IMR-90 (cell line): Measurements from ENCODE around the gene HOXA13. TPM values are rescaled to one million over a fixed set of nuclear protein-coding genes. Genes with fewer than 3 reads are reported as not detected.

Source experiments
- ATAC-seq: fragments of 200-7000 bp; cut with Tn5 transposase; 2 replicates; pipeline ENCODE4 v1.9.1; 2020; ENCODE audit warnings: low read depth, mild to moderate bottlenecking, moderate library complexity
- BruUV-seq: library from RNA; stranded (reverse); fragments of 400-500 nt; replicated peaks from 2 replicates; lab custom pipeline; 2021; lab: Mats Ljungman, UMichigan
- CTCF ChIA-PET: fragments of 300-600 bp; formaldehyde crosslinking; extraction: SDS; loops from one replicate; lab custom pipeline; 2021; ENCODE audit warnings: antibody characterized with exemption; lab: Yijun Ruan, JAX
- POLR2A ChIA-PET: fragments of 300-600 bp; sonication (Branson Sonifier 250); formaldehyde crosslinking; loops from one replicate; lab custom pipeline; 2022; ENCODE audit warnings: antibody characterized with exemption; ENCODE audit not compliant: unreplicated experiment; lab: Charles Lee
- DNase-seq: peaks from one replicate; pipeline ENCODE4 v3.0.0; 2013
- H2AFZ ChIP-seq: replicated peaks from 2 replicates; pipeline ENCODE3; 2013; ENCODE audit warnings: low read length, mild to moderate bottlenecking; ENCODE audit not compliant: poor library complexity
- H2AK5ac ChIP-seq: 2 replicates; pipeline ENCODE4 v1.6.1; 2013; ENCODE audit warnings: low read depth, low read length, inconsistent platforms
- H2AK9ac ChIP-seq: replicated peaks from 2 replicates; pipeline ENCODE3; 2013; ENCODE audit warnings: mild to moderate bottlenecking, low read depth, low read length, moderate library complexity; ENCODE audit not compliant: poor library complexity
- H2BK120ac ChIP-seq: 2 replicates; pipeline ENCODE4 v1.6.1; 2013; ENCODE audit warnings: low read depth, low read length, inconsistent platforms
- H2BK15ac ChIP-seq: 3 replicates; pipeline ENCODE4 v1.6.1; 2013; ENCODE audit warnings: low read depth, low read length, inconsistent platforms
- H2BK20ac ChIP-seq: 2 replicates; pipeline ENCODE4 v1.6.1; 2013; ENCODE audit warnings: low read depth, mild to moderate bottlenecking, inconsistent platforms, low read length, moderate library complexity
- H2BK5ac ChIP-seq: 2 replicates; pipeline ENCODE4 v1.6.1; 2013; ENCODE audit warnings: mild to moderate bottlenecking, low read depth, low read length, inconsistent platforms; ENCODE audit not compliant: poor library complexity, severe bottlenecking
- H3K14ac ChIP-seq: replicated peaks from 2 replicates; pipeline ENCODE4 v1.6.1; 2013; ENCODE audit warnings: low read depth, low read length, inconsistent platforms
- H3K18ac ChIP-seq: 2 replicates; pipeline ENCODE4 v1.6.1; 2013; ENCODE audit warnings: low read depth, low read length, control low read depth
- H3K23ac ChIP-seq: 2 replicates; pipeline ENCODE4 v1.6.1; 2013; ENCODE audit warnings: low read depth, low read length, inconsistent platforms
- H3K27ac ChIP-seq: 2 replicates; pipeline ENCODE4 v1.5.1; 2013; ENCODE audit warnings: mild to moderate bottlenecking, control low read depth, low read length; ENCODE audit not compliant: insufficient read depth
- H3K27me3 ChIP-seq: 2 replicates; pipeline ENCODE4 v1.6.1; 2013; ENCODE audit warnings: low read length; ENCODE audit not compliant: control insufficient read depth, insufficient read depth
- H3K36me3 ChIP-seq: 2 replicates; pipeline ENCODE4 v1.6.1; 2013; ENCODE audit warnings: low read length, mixed read lengths; ENCODE audit not compliant: control insufficient read depth, insufficient read depth
- H3K4ac ChIP-seq: 2 replicates; pipeline ENCODE4 v1.6.1; 2013; ENCODE audit warnings: low read depth, low read length, inconsistent platforms
- H3K4me1 ChIP-seq: 2 replicates; pipeline ENCODE4 v1.6.1; 2013; ENCODE audit warnings: low read length, mixed read lengths; ENCODE audit not compliant: control insufficient read depth, insufficient read depth
- H3K4me2 ChIP-seq: 2 replicates; pipeline ENCODE4 v1.6.1; 2013; ENCODE audit warnings: low read depth, mild to moderate bottlenecking, control low read depth, low read length, moderate library complexity
- H3K4me3 ChIP-seq: 2 replicates; pipeline ENCODE4 v1.5.1; 2013; ENCODE audit warnings: low read depth, mild to moderate bottlenecking, control low read depth, low read length, moderate library complexity; ENCODE audit not compliant: insufficient read depth
- H3K56ac ChIP-seq: 2 replicates; pipeline ENCODE4 v1.6.1; 2013; ENCODE audit warnings: low read length, inconsistent platforms; ENCODE audit not compliant: insufficient read depth; ENCODE audit errors: extremely low read depth
- H3K79me1 ChIP-seq, 2 experiments: 2 replicates each; pipeline ENCODE4 v1.6.1; 2013; ENCODE audit warnings: low read length in 2 of 2, inconsistent platforms in 1 of 2, low read depth in 1 of 2
- H3K9ac ChIP-seq: 2 replicates; pipeline ENCODE4 v1.6.1; 2013; ENCODE audit warnings: low read depth, low read length, control low read depth
- H3K9me1 ChIP-seq: 2 replicates; pipeline ENCODE4 v1.6.1; 2013; ENCODE audit warnings: low read length, inconsistent platforms; ENCODE audit not compliant: insufficient read depth
- H3K9me3 ChIP-seq: 2 replicates; pipeline ENCODE4 v1.6.1; 2013; ENCODE audit warnings: low read length; ENCODE audit not compliant: control insufficient read depth, insufficient read depth
- H4K20me1 ChIP-seq: 2 replicates; pipeline ENCODE4 v1.6.1; 2013; ENCODE audit warnings: low read length, inconsistent platforms; ENCODE audit not compliant: insufficient read depth
- H4K5ac ChIP-seq: 2 replicates; pipeline ENCODE4 v1.6.1; 2013; ENCODE audit warnings: mild to moderate bottlenecking, low read depth, low read length, control low read depth
- H4K8ac ChIP-seq, 2 experiments: 2 replicates each; pipeline ENCODE4 v1.6.1; 2013; ENCODE audit warnings: low read depth in 2 of 2, low read length in 2 of 2, control low read depth in 1 of 2, inconsistent platforms in 1 of 2
- H4K91ac ChIP-seq: 2 replicates; pipeline ENCODE4 v1.6.1; 2013; ENCODE audit warnings: low read depth, low read length, inconsistent platforms; ENCODE audit not compliant: insufficient read depth
- CTCF ChIP-seq: conservative IDR thresholded peaks from 2 replicates; pipeline ENCODE4 v1.5.1; 2012; ENCODE audit warnings: mild to moderate bottlenecking, low read depth, low read length, improper control_type of control experiment
- NFE2L2 ChIP-seq: fragments of 150-350 bp; IDR thresholded peaks from 2 replicates; pipeline ENCODE4 v1.6.1; 2016; ENCODE audit warnings: low read depth, mild to moderate bottlenecking, low read length
- WGBS, 2 experiments: methylation state at CpG; one replicate each; pipeline versions ENCODE4 v1.1.5 to v1.1.7; 2013; ENCODE audit warnings: missing lambda C conversion rate in 2 of 2; ENCODE audit not compliant: insufficient read length in 1 of 2; ENCODE audit errors: extremely low coverage in 2 of 2; 5-methylcytosine and 5-hydroxymethylcytosine counted together
- dilution Hi-C: fragments of 300-500 bp; cut with HindIII; formaldehyde crosslinking; loops from one replicate; pipeline ENCODE4 v1.14.3; 2018; ENCODE audit warnings: low sequenced_read_pairs; ENCODE audit not compliant: unreplicated experiment
- in situ Hi-C: fragments of 300-500 bp; cut with MboI; formaldehyde crosslinking; loops from 3 replicates; pipeline ENCODE4 v1.14.3; 2019; ENCODE audit warnings: low sequenced_read_pairs, inconsistent platforms, mixed read lengths
- intact Hi-C: fragments of 100-400 bp; cut with micrococcal nuclease; formaldehyde crosslinking; loops from 2 replicates; pipeline ENCODE4 v1.10.0; 2022
- polyA plus RNA-seq, 3 experiments: library from polyadenylated mRNA; depleted of rRNA; stranded (reverse); fragments of >200 nt; gene quantifications; 2 replicates each; pipeline ENCODE4 v1.2.3, GENCODE V29; 2012; ENCODE audit warnings: low replicate concordance in 1 of 3
- total RNA-seq: library from RNA; depleted of rRNA; stranded (reverse); fragments of >200 nt; gene quantifications from 2 replicates; pipeline ENCODE4 v1.2.3, GENCODE V29; 2012

HOXA13 gene
- total and polyA plus RNA-seq, 2 of the 4 experiments (the other 2 are of a cell fraction) = not detected

GRCh38 chr7:27204851-27205322, 5.0 kb upstream of the HOXA13 start:
- no peaks in the 10 kb centered on the region for H3K36me3 ChIP-seq
- H3K4ac ChIP-seq = no peak overlapping the region
- no peak overlapping the region for H3K23ac ChIP-seq
- dilution Hi-C loops (no loop called here), intact Hi-C loops (no loop called here), in situ Hi-C loops (loop anchor here (5.0 to 10.0 kb wide), 2 partner anchors 377 to 570 kb away; no protein-coding TSS in a partner anchor)
- peaks cover 24% of the 10 kb centered on the region for H4K20me1 ChIP-seq
- H3K27ac ChIP-seq = no peak overlapping the region
- peaks cover 97% of the 10 kb centered on the region for H3K27me3 ChIP-seq
- peak overlapping the region; percentile 31; the same call in 1 of the 2 replicates for H3K4me2 ChIP-seq
- peaks cover 5% of the 10 kb centered on the region; the same call in 1 of the 2 replicates for H3K9me1 ChIP-seq
- H3K79me1 ChIP-seq = no peaks in the 10 kb centered on the region
- peaks cover 2% of the 10 kb centered on the region; the same call in 1 of the 2 replicates for H3K4me1 ChIP-seq
- H2BK15ac ChIP-seq = no peak overlapping the region
- no peak overlapping the region for H2BK5ac ChIP-seq
- H4K91ac ChIP-seq = no peak overlapping the region
- no peak overlapping the region for H2AK5ac ChIP-seq
- no peak overlapping the region for H3K18ac ChIP-seq
- H4K8ac ChIP-seq = no peak overlapping the region
- H3K4me3 ChIP-seq = no peak overlapping the region
- H2BK20ac ChIP-seq = no peak overlapping the region
- ATAC-seq (peak; percentile 27), DNase-seq (no peak)
- 3% methylated on average over 31 of the region's 41 CpGs; no CpG with 5 or more reads in 1 of the 2 experiments for WGBS, 2 experiments
- peaks cover 7% of the 10 kb centered on the region; the same call in 1 of the 2 replicates for H3K9me3 ChIP-seq
- no peak overlapping the region for H4K5ac ChIP-seq
- no peak overlapping the region for H2AK9ac ChIP-seq
- peak overlapping the region; percentile 59 for H2AFZ ChIP-seq
- no TSS peak for BruUV-seq
- H2BK120ac ChIP-seq = no peak overlapping the region
- CTCF ChIA-PET = interaction anchor here (0.7 kb wide), 1 partner anchor 9 kb away, joined by 3 read pairs; no protein-coding TSS in a partner anchor
- no peak overlapping the region for H3K14ac ChIP-seq
- POLR2A ChIA-PET = no interaction called here
- no peak overlapping the region for H3K9ac ChIP-seq
- no peak overlapping the region for H3K56ac ChIP-seq
- TF ChIP-seq NFE2L2 (no peak), CTCF (no peak)
